ENCODE data around the gene ULK4.

ULK4 gene

DNA sequence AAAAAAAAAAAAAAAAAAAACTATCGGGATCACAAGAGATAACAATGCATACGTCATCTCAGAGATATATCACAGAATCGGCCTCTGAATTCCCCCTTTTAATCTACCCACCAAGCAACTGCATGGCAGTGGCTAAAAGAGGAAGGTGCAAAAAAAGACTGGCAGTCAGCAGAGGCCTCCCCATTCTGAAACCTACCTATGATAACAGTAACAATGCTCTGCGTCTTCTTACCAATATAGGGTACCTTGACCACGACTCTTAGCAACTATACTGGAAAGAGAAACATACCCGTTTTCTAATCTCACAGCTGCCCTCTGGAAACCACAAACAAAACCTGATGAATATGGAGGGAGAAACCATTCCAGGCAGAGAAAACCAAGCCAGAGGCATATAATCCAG, 106.9 kb downstream of the ULK4 start:
- TF ChIP-seq, protein P1, sequence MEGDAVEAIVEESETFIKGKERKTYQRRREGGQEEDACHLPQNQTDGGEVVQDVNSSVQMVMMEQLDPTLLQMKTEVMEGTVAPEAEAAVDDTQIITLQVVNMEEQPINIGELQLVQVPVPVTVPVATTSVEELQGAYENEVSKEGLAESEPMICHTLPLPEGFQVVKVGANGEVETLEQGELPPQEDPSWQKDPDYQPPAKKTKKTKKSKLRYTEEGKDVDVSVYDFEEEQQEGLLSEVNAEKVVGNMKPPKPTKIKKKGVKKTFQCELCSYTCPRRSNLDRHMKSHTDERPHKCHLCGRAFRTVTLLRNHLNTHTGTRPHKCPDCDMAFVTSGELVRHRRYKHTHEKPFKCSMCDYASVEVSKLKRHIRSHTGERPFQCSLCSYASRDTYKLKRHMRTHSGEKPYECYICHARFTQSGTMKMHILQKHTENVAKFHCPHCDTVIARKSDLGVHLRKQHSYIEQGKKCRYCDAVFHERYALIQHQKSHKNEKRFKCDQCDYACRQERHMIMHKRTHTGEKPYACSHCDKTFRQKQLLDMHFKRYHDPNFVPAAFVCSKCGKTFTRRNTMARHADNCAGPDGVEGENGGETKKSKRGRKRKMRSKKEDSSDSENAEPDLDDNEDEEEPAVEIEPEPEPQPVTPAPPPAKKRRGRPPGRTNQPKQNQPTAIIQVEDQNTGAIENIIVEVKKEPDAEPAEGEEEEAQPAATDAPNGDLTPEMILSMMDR (IDR thresholded peaks at IDR 0.05; ENCODE audit: poor library complexity, severe bottlenecking): no peak
- Histone ChIP-seq H3K27me3 (ENCODE audit: insufficient read depth, poor library complexity, severe bottlenecking) (no peaks in the 10 kb centered on the region), H3K9me3 (ENCODE audit: severe bottlenecking) (no peaks in the 10 kb centered on the region), H3K36me3 (ENCODE audit: low read depth) (no peaks in the 10 kb centered on the region), H3K4me3 (ENCODE audit: severe bottlenecking) (no peak overlapping the region), H3K4me1 (ENCODE audit: insufficient read depth, poor library complexity, severe bottlenecking) (no peaks in the 10 kb centered on the region), H3K27ac (ENCODE audit: poor library complexity, severe bottlenecking) (no peak overlapping the region)
- ATAC-seq (ENCODE audit: low read depth): no peak
- DNase-seq (ENCODE audit: low spot score): no peak

DNA sequence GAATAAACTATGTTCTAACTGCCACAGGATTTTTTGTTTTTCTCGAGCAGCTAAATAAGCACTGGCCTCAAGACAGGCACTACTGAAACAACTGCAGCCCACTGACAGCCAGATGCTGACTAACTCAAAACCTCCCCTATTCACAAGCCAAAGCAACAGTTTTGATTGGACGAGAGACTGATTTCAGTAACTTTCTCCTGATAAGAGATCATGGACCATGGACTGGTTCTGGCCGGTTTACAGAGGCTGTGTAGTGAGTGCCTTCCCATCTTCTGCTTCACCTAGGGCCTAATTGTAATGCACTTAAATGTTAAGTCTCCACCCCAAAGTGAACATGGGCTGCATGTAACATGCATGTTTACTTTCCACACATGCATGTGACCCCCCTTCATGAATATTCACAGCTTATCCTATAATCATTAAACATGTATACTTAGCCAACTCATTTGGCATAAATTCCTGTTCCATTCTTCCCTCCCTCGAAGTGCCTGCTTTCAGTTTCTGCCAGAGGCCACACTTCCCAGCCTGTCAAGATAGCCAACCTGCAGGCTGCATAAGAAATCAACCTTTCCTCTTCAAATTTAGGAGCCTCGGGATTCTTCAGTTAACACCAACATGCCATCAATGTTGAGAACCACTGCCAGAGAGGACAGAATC, 108.2 kb downstream of the ULK4 start:
- TF ChIP-seq, protein P1 (IDR thresholded peaks at IDR 0.05; ENCODE audit: poor library complexity, severe bottlenecking): no peak
- Histone ChIP-seq H3K36me3 (ENCODE audit: low read depth) (no peaks in the 10 kb centered on the region), H3K27ac (ENCODE audit: poor library complexity, severe bottlenecking) (no peak overlapping the region), H3K4me1 (ENCODE audit: insufficient read depth, poor library complexity, severe bottlenecking) (no peaks in the 10 kb centered on the region), H3K27me3 (ENCODE audit: insufficient read depth, poor library complexity, severe bottlenecking) (no peaks in the 10 kb centered on the region), H3K4me3 (ENCODE audit: severe bottlenecking) (no peak overlapping the region), H3K9me3 (ENCODE audit: severe bottlenecking) (no peaks in the 10 kb centered on the region)
- DNase-seq (ENCODE audit: low spot score) (no peak), ATAC-seq (ENCODE audit: low read depth) (no peak)

DNA sequence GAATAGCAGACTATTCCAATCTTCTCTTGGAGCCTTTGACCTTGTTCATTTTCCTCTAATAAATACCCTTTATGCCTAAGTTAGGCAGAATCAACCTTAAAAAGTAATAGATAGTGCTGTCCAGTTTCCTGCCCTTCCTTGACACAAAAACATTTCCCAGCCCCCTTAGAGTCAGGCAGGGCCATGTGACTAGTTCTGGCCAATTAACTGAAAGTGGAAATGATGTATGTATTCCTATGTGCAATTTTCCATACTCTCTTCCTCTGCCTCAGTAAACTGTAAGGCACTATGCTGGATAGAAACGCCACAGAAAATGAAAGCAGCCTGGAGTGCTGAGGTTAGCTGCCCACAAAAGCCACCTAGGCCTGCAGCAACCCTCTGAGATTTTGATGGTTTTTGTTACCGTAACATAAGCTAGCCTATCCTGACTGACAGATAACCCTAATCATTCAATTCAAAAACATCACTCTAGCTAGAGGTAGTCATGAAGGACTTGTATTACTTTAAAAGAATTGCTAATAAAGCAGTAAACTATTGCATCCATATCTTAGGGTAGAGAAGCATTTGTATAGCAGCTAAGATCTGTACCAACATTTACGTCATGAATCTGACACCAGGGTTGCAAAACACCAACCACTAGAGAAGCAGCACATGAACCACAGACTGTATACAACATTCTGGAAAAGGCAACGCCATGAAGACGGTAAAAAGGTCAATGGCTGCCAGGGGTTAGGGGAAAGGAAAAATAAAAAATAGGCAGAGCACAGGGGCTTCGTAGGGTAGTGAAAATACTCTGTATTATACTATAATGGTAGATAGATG, 112.9 kb downstream of the ULK4 start:
- no peak for DNase-seq (ENCODE audit: low spot score)
- H3K4me1 ChIP-seq (ENCODE audit: insufficient read depth, poor library complexity, severe bottlenecking): no peaks in the 10 kb centered on the region
- TF ChIP-seq, protein P1 (IDR thresholded peaks at IDR 0.05; ENCODE audit: poor library complexity, severe bottlenecking): no peak

DNA sequence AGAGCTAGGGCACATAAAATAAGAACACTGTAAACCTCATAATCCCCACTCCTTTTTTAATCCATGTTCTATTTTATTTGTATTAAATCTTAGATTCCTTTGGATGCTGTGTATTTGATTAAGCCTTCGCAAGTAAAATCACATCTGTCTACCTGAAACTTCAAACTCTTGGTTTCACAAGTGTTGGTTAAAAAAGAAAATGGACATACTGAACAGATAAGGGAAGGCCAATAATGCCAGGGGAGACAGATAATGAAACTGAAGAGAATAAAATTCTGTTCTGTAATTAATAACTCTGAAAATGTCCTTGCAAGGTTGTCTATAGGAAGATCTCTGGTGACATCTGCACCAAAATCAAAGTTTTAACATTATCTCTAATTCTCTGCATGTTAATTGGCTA, 114.2 kb downstream of the ULK4 start:
- no peaks in the 10 kb centered on the region for H3K9me3 ChIP-seq (ENCODE audit: severe bottlenecking)
- DNase-seq (ENCODE audit: low spot score): no peak
- no peaks in the 10 kb centered on the region for H3K36me3 ChIP-seq (ENCODE audit: low read depth)
- ATAC-seq (ENCODE audit: low read depth): no peak
- no peaks in the 10 kb centered on the region for H3K27me3 ChIP-seq (ENCODE audit: insufficient read depth, poor library complexity, severe bottlenecking)
- H3K4me1 ChIP-seq (ENCODE audit: insufficient read depth, poor library complexity, severe bottlenecking): no peaks in the 10 kb centered on the region
- H3K27ac ChIP-seq (ENCODE audit: poor library complexity, severe bottlenecking): no peak overlapping the region
- TF ChIP-seq, protein P1 (IDR thresholded peaks at IDR 0.05; ENCODE audit: poor library complexity, severe bottlenecking): no peak
- H3K4me3 ChIP-seq (ENCODE audit: severe bottlenecking): no peak overlapping the region

More for the DNA sequence above, 112.9 kb downstream of the ULK4 start:
- H3K27me3 ChIP-seq (ENCODE audit: insufficient read depth, poor library complexity, severe bottlenecking): no peaks in the 10 kb centered on the region
- H3K27ac ChIP-seq (ENCODE audit: poor library complexity, severe bottlenecking): no peak overlapping the region
- no peaks in the 10 kb centered on the region for H3K36me3 ChIP-seq (ENCODE audit: low read depth)
- no peak overlapping the region for H3K4me3 ChIP-seq (ENCODE audit: severe bottlenecking)
- ATAC-seq (ENCODE audit: low read depth): no peak
- H3K9me3 ChIP-seq (ENCODE audit: severe bottlenecking): no peaks in the 10 kb centered on the region

DNA sequence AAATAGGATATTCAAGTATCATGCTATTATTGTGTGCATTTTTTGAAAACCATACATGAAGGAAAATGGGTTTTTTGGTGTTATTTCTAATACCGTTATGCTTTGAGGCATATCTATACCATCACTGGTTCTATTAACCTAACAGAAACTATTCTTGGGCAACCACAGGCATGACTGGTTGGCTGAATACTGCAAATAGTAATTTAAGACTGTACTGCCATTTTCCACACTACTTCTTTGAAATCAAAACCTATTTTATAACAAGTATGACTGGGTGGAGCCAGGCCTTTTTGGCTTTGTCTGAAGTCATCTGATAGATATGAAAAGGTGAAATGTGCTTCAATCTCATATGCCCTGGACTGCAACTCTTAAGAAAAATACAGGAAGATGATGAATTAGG, 115.1 kb downstream of the ULK4 start:
- ATAC-seq (ENCODE audit: low read depth): no peak
- no peaks in the 10 kb centered on the region for H3K9me3 ChIP-seq (ENCODE audit: severe bottlenecking)
- no peaks in the 10 kb centered on the region for H3K27me3 ChIP-seq (ENCODE audit: insufficient read depth, poor library complexity, severe bottlenecking)
- H3K36me3 ChIP-seq (ENCODE audit: low read depth): no peaks in the 10 kb centered on the region
- no peak overlapping the region for H3K4me3 ChIP-seq (ENCODE audit: severe bottlenecking)
- TF ChIP-seq, protein P1 (IDR thresholded peaks at IDR 0.05; ENCODE audit: poor library complexity, severe bottlenecking): no peak
- H3K27ac ChIP-seq (ENCODE audit: poor library complexity, severe bottlenecking): no peak overlapping the region
- no peaks in the 10 kb centered on the region for H3K4me1 ChIP-seq (ENCODE audit: insufficient read depth, poor library complexity, severe bottlenecking)
- DNase-seq (ENCODE audit: low spot score): no peak
